ENCODE data around the gene UNG. TPM values are rescaled to one million over a fixed set of nuclear protein-coding genes. Genes with fewer than 3 reads are reported as not detected.
A peak's percentile ranks its signal among the peaks of the same experiment; 100 is the strongest.

UNG gene
- total and polyA plus RNA-seq, 2 of the 4 experiments (the other 2 are of a cell fraction), result 13.3 to 16.0 TPM

DNA sequence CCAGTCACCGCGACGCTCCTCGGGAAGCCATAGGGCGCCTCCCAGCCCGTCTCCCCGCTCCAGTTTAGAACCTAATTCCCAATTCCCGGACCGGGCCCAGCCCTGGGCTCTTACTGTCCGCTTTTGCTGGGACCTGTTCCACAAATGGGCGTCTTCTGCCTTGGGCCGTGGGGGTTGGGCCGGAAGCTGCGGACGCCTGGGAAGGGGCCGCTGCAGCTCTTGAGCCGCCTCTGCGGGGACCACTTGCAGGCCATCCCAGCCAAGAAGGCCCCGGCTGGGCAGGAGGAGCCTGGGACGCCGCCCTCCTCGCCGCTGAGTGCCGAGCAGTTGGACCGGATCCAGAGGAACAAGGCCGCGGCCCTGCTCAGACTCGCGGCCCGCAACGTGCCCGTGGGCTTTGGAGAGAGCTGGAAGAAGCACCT is 797 bp downstream of the UNG start:
- Histone ChIP-seq H2BK120ac (ENCODE audit: low read depth, low read length) (no peak overlapping the region), H2AFZ (replicated peaks; ENCODE audit: low read length, poor library complexity) (peak overlapping the region; percentile 93), H3K9me3 (ENCODE audit: control insufficient read depth, insufficient read depth, low read length) (no peaks in the 10 kb centered on the region), H3K4me3 (ENCODE audit: insufficient read depth, low read depth, low read length) (peak overlapping the region; percentile 80), H3K23ac (ENCODE audit: low read depth, low read length) (0 out of 2 replicates have a peak overlapping the region, but pooled peaks have one; percentile 50), H3K27me3 (ENCODE audit: control insufficient read depth, insufficient read depth, low read length) (no peaks in the 10 kb centered on the region), H2BK5ac (ENCODE audit: low read depth, low read length, poor library complexity, severe bottlenecking) (peak overlapping the region; percentile 15), H3K4ac (ENCODE audit: low read depth, low read length) (peak overlapping the region; percentile 7; the same call in 1 of the 2 replicates), H3K18ac (ENCODE audit: low read depth, low read length) (no peak overlapping the region), H3K9ac (ENCODE audit: low read depth, low read length) (peak overlapping the region; percentile 94), H3K27ac (ENCODE audit: insufficient read depth, low read length) (peak overlapping the region; percentile 70), H4K91ac (ENCODE audit: insufficient read depth, low read depth, low read length) (no peak overlapping the region), H2AK9ac (replicated peaks; ENCODE audit: low read depth, low read length, poor library complexity) (peak overlapping the region; percentile 5), H3K4me2 (ENCODE audit: low read depth, low read length) (peak overlapping the region; percentile 93), H3K14ac (replicated peaks; ENCODE audit: low read depth, low read length) (no peak overlapping the region), H3K56ac (ENCODE audit: extremely low read depth, insufficient read depth, low read length) (peak overlapping the region; percentile 73; the same call in 1 of the 2 replicates), H3K36me3 (ENCODE audit: control insufficient read depth, insufficient read depth, low read length) (peaks cover 11% of the 10 kb centered on the region), H3K4me1 (ENCODE audit: control insufficient read depth, insufficient read depth, low read length) (no peaks in the 10 kb centered on the region), H4K20me1 (ENCODE audit: insufficient read depth, low read length) (no peaks in the 10 kb centered on the region), H4K5ac (ENCODE audit: low read depth, low read length) (peak overlapping the region; percentile 73), H2AK5ac (ENCODE audit: low read depth, low read length) (no peak overlapping the region), H3K79me1 (ENCODE audit: low read depth in 1 of 2, low read length in 2 of 2) (peaks cover 14 to 31% of the 10 kb centered on the region in 2 experiments), H2BK20ac (ENCODE audit: low read depth, low read length) (no peak overlapping the region), H4K8ac (ENCODE audit: low read depth in 2 of 2, low read length in 2 of 2) (peak overlapping the region; percentile 18 to 51; a peak in 1 of 4 replicates), H3K9me1 (ENCODE audit: insufficient read depth, low read length) (0 out of 2 replicates have a peak, but pooled peaks cover 3% of the 10 kb centered on the region), H2BK15ac (ENCODE audit: low read depth, low read length) (no peak overlapping the region)
- in situ Hi-C loops (cut with MboI; ENCODE audit: low sequenced_read_pairs) (loop anchor here (10.0 to 25.0 kb wide), 2 partner anchors 293 to 461 kb away; partner anchors contain the start of gene SELPLG), dilution Hi-C loops (cut with HindIII; ENCODE audit: low sequenced_read_pairs, unreplicated experiment) (no loop called here), intact Hi-C loops (cut with micrococcal nuclease) (loop anchor here (10.0 kb wide), 3 partner anchors 143 to 433 kb away; partner anchors contain the start of gene SSH1)
- POLR2A ChIA-PET (ENCODE audit: unreplicated experiment), result interaction anchor here (0.6 kb wide), 1 partner anchor 11 kb away, joined by 3 read pairs; no protein-coding TSS in a partner anchor
- peak; percentile 62 for ATAC-seq (ENCODE audit: low read depth)
- 2% methylated on average over 15 of the region's 32 CpGs; no CpG with 5 or more reads in 1 of the 2 experiments for WGBS, 2 experiments (ENCODE audit: extremely low coverage in 2 of 2, insufficient read length in 1 of 2)
- TF ChIP-seq FOS (IDR thresholded peaks at IDR 0.05; ENCODE audit: low read depth, low read length), result no peak
- TF ChIP-seq, protein P1, sequence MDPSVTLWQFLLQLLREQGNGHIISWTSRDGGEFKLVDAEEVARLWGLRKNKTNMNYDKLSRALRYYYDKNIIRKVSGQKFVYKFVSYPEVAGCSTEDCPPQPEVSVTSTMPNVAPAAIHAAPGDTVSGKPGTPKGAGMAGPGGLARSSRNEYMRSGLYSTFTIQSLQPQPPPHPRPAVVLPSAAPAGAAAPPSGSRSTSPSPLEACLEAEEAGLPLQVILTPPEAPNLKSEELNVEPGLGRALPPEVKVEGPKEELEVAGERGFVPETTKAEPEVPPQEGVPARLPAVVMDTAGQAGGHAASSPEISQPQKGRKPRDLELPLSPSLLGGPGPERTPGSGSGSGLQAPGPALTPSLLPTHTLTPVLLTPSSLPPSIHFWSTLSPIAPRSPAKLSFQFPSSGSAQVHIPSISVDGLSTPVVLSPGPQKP (IDR thresholded peaks at IDR 0.05; ENCODE audit: borderline replicate concordance, low read depth, low read length), result no peak
- no peak for TF ChIP-seq RAD21 (IDR thresholded peaks at IDR 0.05; ENCODE audit: low read length)
- TF ChIP-seq POLR2A (IDR thresholded peaks at IDR 0.05; ENCODE audit: low read depth, low read length), result 0 out of 2 replicates have a peak, but pooled peaks have one; percentile 34
- TF ChIP-seq MAFK (IDR thresholded peaks at IDR 0.05; ENCODE audit: low read depth, low read length), result no peak
- TF ChIP-seq MXI1 (IDR thresholded peaks at IDR 0.05; ENCODE audit: borderline replicate concordance, low read depth, low read length), result peak; percentile 56; the same call in 1 of the 2 replicates
- no peak for TF ChIP-seq BHLHE40 (IDR thresholded peaks at IDR 0.05; ENCODE audit: low read depth, low read length)
- no peak for TF ChIP-seq CTCF (conservative IDR thresholded peaks at IDR 0.05; ENCODE audit: low read depth, low read length)
- 0 out of 2 replicates have a peak, but pooled peaks have one; percentile 1 for TF ChIP-seq MAZ (IDR thresholded peaks at IDR 0.05; ENCODE audit: borderline replicate concordance, low read depth, low read length)
- BruUV-seq (replicated peaks), result no TSS peak
- CTCF ChIA-PET, result interaction anchor here (0.6 to 1.7 kb wide), 3 partner anchors 14 to 287 kb away, joined by 4 to 10 read pairs (median 5); no protein-coding TSS in a partner anchor
- DNase-seq, result peak; percentile 60
